Keratinocyte (primary cell): ENCODE measurements around the gene NELL1. TPM values are rescaled to one million over a fixed set of nuclear protein-coding genes. Genes with fewer than 3 reads are reported as not detected.
A peak's percentile ranks its signal among the peaks of the same experiment; 100 is the strongest.

Experiments used
- DNase-seq: peaks from one replicate; pipeline ENCODE4 v3.0.0-alpha.2; 2011; ENCODE audit warnings: low read depth, missing footprints, low spot score
- FAIRE-seq: peaks from 2 replicates; lab custom pipeline; 2011; peaks lifted over from hg19 to GRCh38; lab: Jason Lieb, UNC
- H2AFZ ChIP-seq: 2 replicates; pipeline ENCODE4 v1.6.0; 2012; ENCODE audit warnings: low read length, control low read depth, inconsistent platforms; ENCODE audit not compliant: control insufficient read depth
- H3K27ac ChIP-seq: 2 replicates; pipeline ENCODE4 v1.5.1; 2011; ENCODE audit warnings: low read length; ENCODE audit not compliant: control insufficient read depth, insufficient read depth
- H3K27me3 ChIP-seq: 3 replicates; pipeline ENCODE4 v1.6.0; 2011; ENCODE audit warnings: low read length; ENCODE audit not compliant: control insufficient read depth, insufficient read depth; ENCODE audit errors: extremely low read depth
- H3K36me3 ChIP-seq, 2 experiments: 2 replicates in 1 of 2; 3 replicates in 1 of 2; pipeline ENCODE4 v1.5.1; 2011; ENCODE audit warnings: low read length in 2 of 2, mild to moderate bottlenecking in 1 of 2; ENCODE audit not compliant: control insufficient read depth in 2 of 2, insufficient read depth in 2 of 2; ENCODE audit errors: extremely low read depth in 1 of 2
- H3K4me1 ChIP-seq: 3 replicates; pipeline ENCODE4 v1.5.1; 2011; ENCODE audit warnings: low read length; ENCODE audit not compliant: control insufficient read depth, insufficient read depth; ENCODE audit errors: extremely low read depth
- H3K4me2 ChIP-seq: 3 replicates; pipeline ENCODE4 v1.6.0; 2011; ENCODE audit warnings: low read depth, low read length; ENCODE audit not compliant: control insufficient read depth, insufficient read depth; ENCODE audit errors: extremely low read depth
- H3K4me3 ChIP-seq, 3 experiments: fragments of 200-600 bp in 1 of 3; sonication (generic) in 1 of 3; 2 replicates in 2 of 3; 3 replicates in 1 of 3; pipeline ENCODE4 v1.5.1; 2011 to 2016; ENCODE audit warnings: low read length in 3 of 3, mild to moderate bottlenecking in 3 of 3, control low read depth in 2 of 3, inconsistent platforms in 1 of 3, low read depth in 1 of 3, mixed read lengths in 1 of 3, mixed run types in 1 of 3, moderate library complexity in 1 of 3; ENCODE audit not compliant: control insufficient read depth in 2 of 3, insufficient read depth in 2 of 3; ENCODE audit errors: extremely low read depth in 1 of 3
- H3K79me2 ChIP-seq: 2 replicates; pipeline ENCODE4 v1.6.0; 2012; ENCODE audit warnings: low read length; ENCODE audit not compliant: control insufficient read depth, insufficient read depth
- H3K9ac ChIP-seq: 3 replicates; pipeline ENCODE4 v1.6.0; 2011; ENCODE audit warnings: low read length; ENCODE audit not compliant: control insufficient read depth, insufficient read depth; ENCODE audit errors: extremely low read depth
- H3K9me1 ChIP-seq: 3 replicates; pipeline ENCODE4 v1.6.0; 2011; ENCODE audit warnings: low read length; ENCODE audit not compliant: control insufficient read depth, insufficient read depth; ENCODE audit errors: extremely low read depth
- H3K9me3 ChIP-seq: 2 replicates; pipeline ENCODE4 v1.5.1; 2012; ENCODE audit warnings: low read depth, low read length; ENCODE audit not compliant: control insufficient read depth
- H4K20me1 ChIP-seq: 3 replicates; pipeline ENCODE4 v1.6.0; 2011; ENCODE audit warnings: low read length; ENCODE audit not compliant: control insufficient read depth, insufficient read depth; ENCODE audit errors: extremely low read depth
- EZH2 ChIP-seq: IDR thresholded peaks from one replicate; pipeline ENCODE4 v1.6.1; 2012; ENCODE audit warnings: inconsistent platforms, mild to moderate bottlenecking, low read length, moderate library complexity
- dilution Hi-C: fragments of 300-500 bp; cut with MboI; formaldehyde crosslinking; loops from one replicate; pipeline ENCODE4 v1.7.0; 2020; ENCODE audit warnings: low sequenced_read_pairs; ENCODE audit not compliant: extremely low pct_ligation_motif_present
- polyA plus RNA-seq, 5 experiments: library from polyadenylated mRNA; depleted of rRNA in 3 of 5; stranded (reverse) in 3 of 5; stranded (forward) in 1 of 5; unstranded in 1 of 5; fragments of >200 nt; gene quantifications; 1 replicate in 1 of 5; 2 replicates in 3 of 5; 3 replicates in 1 of 5; pipeline versions ENCODE4 v1.2.1 to v1.2.3, GENCODE V29; 2011 to 2012; ENCODE audit warnings: missing spikeins in 2 of 5, low read depth in 1 of 5, low replicate concordance in 1 of 5
- TF ChIP-seq, protein P1 (sequence below), 3 experiments: IDR thresholded peaks in 1 of 3; conservative IDR thresholded peaks in 1 of 3; optimal IDR thresholded peaks in 1 of 3; 2 replicates in 2 of 3; 3 replicates in 1 of 3; pipeline versions ENCODE3 to v1.5.1; 2011; ENCODE audit warnings: low read length in 3 of 3, mild to moderate bottlenecking in 3 of 3, moderate library complexity in 2 of 3, control low read depth in 1 of 3, inconsistent platforms in 1 of 3; ENCODE audit not compliant: insufficient read depth in 2 of 3; ENCODE audit errors: extremely low read depth in 1 of 3

The NELL1 gene
- polyA plus RNA-seq, 1 donor (not counting 4 experiments of a cell fraction or from before 2014, with no cell fraction given) = not detected

DNA sequence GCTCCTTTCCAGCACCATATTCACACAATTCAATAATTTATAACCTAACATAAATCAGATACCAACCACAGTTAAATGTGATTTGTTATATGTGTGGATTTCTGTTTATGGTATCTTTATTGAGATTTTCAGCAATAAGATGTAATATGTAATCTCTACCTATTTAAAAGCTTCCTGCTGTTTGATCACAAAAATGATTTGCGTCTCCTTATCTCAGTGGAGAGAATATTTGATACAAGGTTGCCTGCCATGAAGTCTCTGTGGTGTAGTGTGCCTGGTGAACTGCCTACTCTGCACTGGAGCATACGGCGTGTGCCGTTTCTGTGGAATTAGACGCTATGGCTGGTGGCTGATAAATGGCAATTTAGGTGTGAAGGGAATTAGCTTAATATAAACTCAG, 741.1 kb downstream of the NELL1 start:
- peaks cover 2% of the 10 kb centered on the region for H3K9me3 ChIP-seq
- TF ChIP-seq, protein P1, sequence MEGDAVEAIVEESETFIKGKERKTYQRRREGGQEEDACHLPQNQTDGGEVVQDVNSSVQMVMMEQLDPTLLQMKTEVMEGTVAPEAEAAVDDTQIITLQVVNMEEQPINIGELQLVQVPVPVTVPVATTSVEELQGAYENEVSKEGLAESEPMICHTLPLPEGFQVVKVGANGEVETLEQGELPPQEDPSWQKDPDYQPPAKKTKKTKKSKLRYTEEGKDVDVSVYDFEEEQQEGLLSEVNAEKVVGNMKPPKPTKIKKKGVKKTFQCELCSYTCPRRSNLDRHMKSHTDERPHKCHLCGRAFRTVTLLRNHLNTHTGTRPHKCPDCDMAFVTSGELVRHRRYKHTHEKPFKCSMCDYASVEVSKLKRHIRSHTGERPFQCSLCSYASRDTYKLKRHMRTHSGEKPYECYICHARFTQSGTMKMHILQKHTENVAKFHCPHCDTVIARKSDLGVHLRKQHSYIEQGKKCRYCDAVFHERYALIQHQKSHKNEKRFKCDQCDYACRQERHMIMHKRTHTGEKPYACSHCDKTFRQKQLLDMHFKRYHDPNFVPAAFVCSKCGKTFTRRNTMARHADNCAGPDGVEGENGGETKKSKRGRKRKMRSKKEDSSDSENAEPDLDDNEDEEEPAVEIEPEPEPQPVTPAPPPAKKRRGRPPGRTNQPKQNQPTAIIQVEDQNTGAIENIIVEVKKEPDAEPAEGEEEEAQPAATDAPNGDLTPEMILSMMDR (optimal IDR thresholded peaks at IDR 0.05 in 1 of 3, IDR thresholded peaks at IDR 0.05 in 1 of 3, conservative IDR thresholded peaks at IDR 0.05 in 1 of 3; ENCODE audit: extremely low read depth in 1 of 3, insufficient read depth in 2 of 3, low read length in 3 of 3) = no peak
- TF ChIP-seq EZH2 = no peak
- H3K4me3 ChIP-seq = no peak overlapping the region
- dilution Hi-C loops = no loop called here
- H3K36me3 ChIP-seq = no peaks in the 10 kb centered on the region
- no peaks in the 10 kb centered on the region for H3K79me2 ChIP-seq
- H3K9me1 ChIP-seq = no peaks in the 10 kb centered on the region
- no peak overlapping the region for H2AFZ ChIP-seq
- no peak overlapping the region for H3K4me2 ChIP-seq
- H3K27ac ChIP-seq = no peak overlapping the region
- no peaks in the 10 kb centered on the region for H4K20me1 ChIP-seq
- H3K4me1 ChIP-seq = peaks cover 9% of the 10 kb centered on the region
- H3K27me3 ChIP-seq = no peaks in the 10 kb centered on the region
- DNase-seq (no peak), FAIRE-seq (no peak)
- H3K9ac ChIP-seq = no peak overlapping the region

DNA sequence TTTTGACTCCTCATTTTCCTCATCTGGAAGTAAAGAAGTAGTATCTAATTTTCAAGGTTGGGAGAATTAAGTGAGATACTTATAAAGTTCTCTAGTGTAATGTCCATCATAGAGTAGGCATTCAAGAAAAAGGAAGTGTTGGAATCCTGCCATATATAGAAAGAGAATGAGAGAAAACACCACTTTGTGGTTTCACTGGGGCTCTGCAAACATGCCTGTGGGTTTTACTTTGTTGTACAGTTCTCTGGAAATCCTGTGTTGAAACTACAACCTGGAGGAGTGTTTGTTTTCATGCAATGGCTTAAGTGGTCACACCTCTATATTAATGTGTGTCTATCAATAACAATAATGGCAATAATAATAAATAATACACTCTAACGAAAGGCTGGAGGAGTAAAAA, 741.7 kb downstream of the NELL1 start:
- Histone ChIP-seq H3K4me1 (peaks cover 9% of the 10 kb centered on the region), H3K27me3 (no peaks in the 10 kb centered on the region), H3K4me3 (peak overlapping the region in 1 of 3 experiments; percentile 35), H3K79me2 (no peaks in the 10 kb centered on the region), H3K9me1 (no peaks in the 10 kb centered on the region), H3K27ac (no peak overlapping the region), H4K20me1 (no peaks in the 10 kb centered on the region), H3K9ac (no peak overlapping the region), H3K4me2 (peak overlapping the region; percentile 27), H2AFZ (no peak overlapping the region), H3K9me3 (peaks cover 2% of the 10 kb centered on the region), H3K36me3 (no peaks in the 10 kb centered on the region)
- dilution Hi-C loops = no loop called here
- FAIRE-seq (no peak), DNase-seq (no peak)
- no peak for TF ChIP-seq EZH2
- TF ChIP-seq, protein P1 (optimal IDR thresholded peaks at IDR 0.05 in 1 of 3, IDR thresholded peaks at IDR 0.05 in 1 of 3, conservative IDR thresholded peaks at IDR 0.05 in 1 of 3; ENCODE audit: extremely low read depth in 1 of 3, insufficient read depth in 2 of 3, low read length in 3 of 3) = no peak
